K562 (cell line): ENCODE data around the gene KIAA0513.

Source experiments
- ARID2 ChIP-seq: fragments of 450-650 bp; IDR thresholded peaks from 2 replicates; pipeline ENCODE4 v1.6.1; 2017; ENCODE audit warnings: antibody characterized with exemption, mild to moderate bottlenecking
- ARNT ChIP-seq, 2 experiments: fragments of 450-650 bp; IDR thresholded peaks; 2 replicates each; pipeline ENCODE4 v1.6.1; 2016; ENCODE audit warnings: mild to moderate bottlenecking in 1 of 2
- ELF1 ChIP-seq: fragments of 200-800 bp; sonication (Bioruptor generic); IDR thresholded peaks from 2 replicates; pipeline ENCODE4 v1.6.1; 2016; ENCODE audit warnings: missing genetic modification characterization, missing compliant biosample characterization
- HDAC2 ChIP-seq: fragments of 450-650 bp; IDR thresholded peaks from 2 replicates; pipeline ENCODE4 v1.6.1; 2016; ENCODE audit warnings: mild to moderate bottlenecking
- NFATC3 ChIP-seq: fragments of 450-650 bp; IDR thresholded peaks from 2 replicates; pipeline ENCODE4 v1.6.1; 2017; ENCODE audit warnings: mild to moderate bottlenecking
- NFIC ChIP-seq: fragments of 450-650 bp; IDR thresholded peaks from 2 replicates; pipeline ENCODE4 v1.6.1; 2017; ENCODE audit warnings: mild to moderate bottlenecking, inconsistent platforms
- RFX5 ChIP-seq: IDR thresholded peaks from 2 replicates; pipeline ENCODE4 v1.6.1; 2011; ENCODE audit warnings: low read depth, mild to moderate bottlenecking, improper control_type of control experiment, low read length
- TAF15 ChIP-seq: fragments of 200-400 bp; formaldehyde crosslinking; IDR thresholded peaks from 2 replicates; pipeline ENCODE4 v1.6.1; 2017; ENCODE audit warnings: mild to moderate bottlenecking, low read depth, low read length, moderate library complexity
- TAL1 ChIP-seq: fragments of 450-650 bp; IDR thresholded peaks from 2 replicates; pipeline ENCODE4 v1.6.1; 2016; ENCODE audit warnings: mild to moderate bottlenecking
- ZFP36 ChIP-seq: fragments of 150-350 bp; IDR thresholded peaks from 2 replicates; pipeline ENCODE4 v1.6.1; 2018; ENCODE audit warnings: low read length, low read depth; ENCODE audit not compliant: partially characterized antibody
- TF ChIP-seq, protein P1 (sequence below): fragments of 200-600 bp; sonication (generic); IDR thresholded peaks from one replicate; pipeline ENCODE4 v1.6.1; 2012; ENCODE audit warnings: mild to moderate bottlenecking, low read depth, low read length, inconsistent platforms
- TF ChIP-seq, protein P2 (sequence below): fragments of 250-450 bp; sonication (Bioruptor Pico); IDR thresholded peaks from 2 replicates; pipeline ENCODE4 v1.5.0; 2021; ENCODE audit warnings: mild to moderate bottlenecking, borderline replicate concordance

DNA sequence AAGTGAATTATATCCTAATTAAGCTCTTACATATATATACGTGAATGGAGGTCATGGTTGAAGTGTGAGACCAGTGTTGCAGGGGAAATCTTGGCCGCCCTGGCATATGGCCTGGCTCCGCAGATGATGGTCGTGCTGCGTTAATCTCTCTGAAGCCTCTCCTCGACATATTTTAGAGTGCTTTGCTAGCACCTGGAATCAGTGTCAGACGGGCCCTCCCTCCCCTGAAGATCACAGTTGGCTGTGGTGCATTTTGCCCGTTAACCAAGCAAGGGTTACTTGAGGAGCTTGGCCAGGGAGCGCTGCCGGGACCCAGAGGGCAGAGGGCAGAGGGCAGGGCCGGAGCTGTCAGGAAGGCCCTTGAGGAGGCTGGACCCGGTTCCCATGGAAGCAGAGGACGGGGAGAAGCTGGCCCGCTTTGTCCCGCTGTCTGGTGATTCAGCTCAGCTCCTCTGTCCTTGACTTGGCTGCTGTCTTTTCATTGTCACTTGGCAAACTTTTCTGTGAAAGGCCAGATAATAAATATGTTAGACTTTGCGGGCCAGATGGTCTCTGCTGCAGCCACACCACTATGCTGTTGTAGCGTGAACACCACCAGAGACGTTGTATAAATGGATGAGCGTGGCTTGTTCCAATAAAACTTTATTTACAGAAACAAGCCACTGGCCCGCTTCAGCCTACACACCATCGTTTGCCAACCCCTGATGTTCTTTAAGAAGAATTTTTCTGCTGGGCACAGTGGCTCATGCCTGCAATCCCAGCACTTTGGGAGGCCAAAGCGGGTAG is 52.4 kb downstream of the KIAA0513 start:
- TF ChIP-seq ARNT (IDR thresholded peaks at IDR 0.05) = no peak
- no peak for TF ChIP-seq TAL1
- no peak for TF ChIP-seq ELF1 (tag)
- TF ChIP-seq, protein P1, sequence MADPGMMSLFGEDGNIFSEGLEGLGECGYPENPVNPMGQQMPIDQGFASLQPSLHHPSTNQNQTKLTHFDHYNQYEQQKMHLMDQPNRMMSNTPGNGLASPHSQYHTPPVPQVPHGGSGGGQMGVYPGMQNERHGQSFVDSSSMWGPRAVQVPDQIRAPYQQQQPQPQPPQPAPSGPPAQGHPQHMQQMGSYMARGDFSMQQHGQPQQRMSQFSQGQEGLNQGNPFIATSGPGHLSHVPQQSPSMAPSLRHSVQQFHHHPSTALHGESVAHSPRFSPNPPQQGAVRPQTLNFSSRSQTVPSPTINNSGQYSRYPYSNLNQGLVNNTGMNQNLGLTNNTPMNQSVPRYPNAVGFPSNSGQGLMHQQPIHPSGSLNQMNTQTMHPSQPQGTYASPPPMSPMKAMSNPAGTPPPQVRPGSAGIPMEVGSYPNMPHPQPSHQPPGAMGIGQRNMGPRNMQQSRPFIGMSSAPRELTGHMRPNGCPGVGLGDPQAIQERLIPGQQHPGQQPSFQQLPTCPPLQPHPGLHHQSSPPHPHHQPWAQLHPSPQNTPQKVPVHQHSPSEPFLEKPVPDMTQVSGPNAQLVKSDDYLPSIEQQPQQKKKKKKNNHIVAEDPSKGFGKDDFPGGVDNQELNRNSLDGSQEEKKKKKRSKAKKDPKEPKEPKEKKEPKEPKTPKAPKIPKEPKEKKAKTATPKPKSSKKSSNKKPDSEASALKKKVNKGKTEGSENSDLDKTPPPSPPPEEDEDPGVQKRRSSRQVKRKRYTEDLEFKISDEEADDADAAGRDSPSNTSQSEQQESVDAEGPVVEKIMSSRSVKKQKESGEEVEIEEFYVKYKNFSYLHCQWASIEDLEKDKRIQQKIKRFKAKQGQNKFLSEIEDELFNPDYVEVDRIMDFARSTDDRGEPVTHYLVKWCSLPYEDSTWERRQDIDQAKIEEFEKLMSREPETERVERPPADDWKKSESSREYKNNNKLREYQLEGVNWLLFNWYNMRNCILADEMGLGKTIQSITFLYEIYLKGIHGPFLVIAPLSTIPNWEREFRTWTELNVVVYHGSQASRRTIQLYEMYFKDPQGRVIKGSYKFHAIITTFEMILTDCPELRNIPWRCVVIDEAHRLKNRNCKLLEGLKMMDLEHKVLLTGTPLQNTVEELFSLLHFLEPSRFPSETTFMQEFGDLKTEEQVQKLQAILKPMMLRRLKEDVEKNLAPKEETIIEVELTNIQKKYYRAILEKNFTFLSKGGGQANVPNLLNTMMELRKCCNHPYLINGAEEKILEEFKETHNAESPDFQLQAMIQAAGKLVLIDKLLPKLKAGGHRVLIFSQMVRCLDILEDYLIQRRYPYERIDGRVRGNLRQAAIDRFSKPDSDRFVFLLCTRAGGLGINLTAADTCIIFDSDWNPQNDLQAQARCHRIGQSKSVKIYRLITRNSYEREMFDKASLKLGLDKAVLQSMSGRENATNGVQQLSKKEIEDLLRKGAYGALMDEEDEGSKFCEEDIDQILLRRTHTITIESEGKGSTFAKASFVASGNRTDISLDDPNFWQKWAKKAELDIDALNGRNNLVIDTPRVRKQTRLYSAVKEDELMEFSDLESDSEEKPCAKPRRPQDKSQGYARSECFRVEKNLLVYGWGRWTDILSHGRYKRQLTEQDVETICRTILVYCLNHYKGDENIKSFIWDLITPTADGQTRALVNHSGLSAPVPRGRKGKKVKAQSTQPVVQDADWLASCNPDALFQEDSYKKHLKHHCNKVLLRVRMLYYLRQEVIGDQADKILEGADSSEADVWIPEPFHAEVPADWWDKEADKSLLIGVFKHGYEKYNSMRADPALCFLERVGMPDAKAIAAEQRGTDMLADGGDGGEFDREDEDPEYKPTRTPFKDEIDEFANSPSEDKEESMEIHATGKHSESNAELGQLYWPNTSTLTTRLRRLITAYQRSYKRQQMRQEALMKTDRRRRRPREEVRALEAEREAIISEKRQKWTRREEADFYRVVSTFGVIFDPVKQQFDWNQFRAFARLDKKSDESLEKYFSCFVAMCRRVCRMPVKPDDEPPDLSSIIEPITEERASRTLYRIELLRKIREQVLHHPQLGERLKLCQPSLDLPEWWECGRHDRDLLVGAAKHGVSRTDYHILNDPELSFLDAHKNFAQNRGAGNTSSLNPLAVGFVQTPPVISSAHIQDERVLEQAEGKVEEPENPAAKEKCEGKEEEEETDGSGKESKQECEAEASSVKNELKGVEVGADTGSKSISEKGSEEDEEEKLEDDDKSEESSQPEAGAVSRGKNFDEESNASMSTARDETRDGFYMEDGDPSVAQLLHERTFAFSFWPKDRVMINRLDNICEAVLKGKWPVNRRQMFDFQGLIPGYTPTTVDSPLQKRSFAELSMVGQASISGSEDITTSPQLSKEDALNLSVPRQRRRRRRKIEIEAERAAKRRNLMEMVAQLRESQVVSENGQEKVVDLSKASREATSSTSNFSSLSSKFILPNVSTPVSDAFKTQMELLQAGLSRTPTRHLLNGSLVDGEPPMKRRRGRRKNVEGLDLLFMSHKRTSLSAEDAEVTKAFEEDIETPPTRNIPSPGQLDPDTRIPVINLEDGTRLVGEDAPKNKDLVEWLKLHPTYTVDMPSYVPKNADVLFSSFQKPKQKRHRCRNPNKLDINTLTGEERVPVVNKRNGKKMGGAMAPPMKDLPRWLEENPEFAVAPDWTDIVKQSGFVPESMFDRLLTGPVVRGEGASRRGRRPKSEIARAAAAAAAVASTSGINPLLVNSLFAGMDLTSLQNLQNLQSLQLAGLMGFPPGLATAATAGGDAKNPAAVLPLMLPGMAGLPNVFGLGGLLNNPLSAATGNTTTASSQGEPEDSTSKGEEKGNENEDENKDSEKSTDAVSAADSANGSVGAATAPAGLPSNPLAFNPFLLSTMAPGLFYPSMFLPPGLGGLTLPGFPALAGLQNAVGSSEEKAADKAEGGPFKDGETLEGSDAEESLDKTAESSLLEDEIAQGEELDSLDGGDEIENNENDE = no peak
- TF ChIP-seq, protein P2, sequence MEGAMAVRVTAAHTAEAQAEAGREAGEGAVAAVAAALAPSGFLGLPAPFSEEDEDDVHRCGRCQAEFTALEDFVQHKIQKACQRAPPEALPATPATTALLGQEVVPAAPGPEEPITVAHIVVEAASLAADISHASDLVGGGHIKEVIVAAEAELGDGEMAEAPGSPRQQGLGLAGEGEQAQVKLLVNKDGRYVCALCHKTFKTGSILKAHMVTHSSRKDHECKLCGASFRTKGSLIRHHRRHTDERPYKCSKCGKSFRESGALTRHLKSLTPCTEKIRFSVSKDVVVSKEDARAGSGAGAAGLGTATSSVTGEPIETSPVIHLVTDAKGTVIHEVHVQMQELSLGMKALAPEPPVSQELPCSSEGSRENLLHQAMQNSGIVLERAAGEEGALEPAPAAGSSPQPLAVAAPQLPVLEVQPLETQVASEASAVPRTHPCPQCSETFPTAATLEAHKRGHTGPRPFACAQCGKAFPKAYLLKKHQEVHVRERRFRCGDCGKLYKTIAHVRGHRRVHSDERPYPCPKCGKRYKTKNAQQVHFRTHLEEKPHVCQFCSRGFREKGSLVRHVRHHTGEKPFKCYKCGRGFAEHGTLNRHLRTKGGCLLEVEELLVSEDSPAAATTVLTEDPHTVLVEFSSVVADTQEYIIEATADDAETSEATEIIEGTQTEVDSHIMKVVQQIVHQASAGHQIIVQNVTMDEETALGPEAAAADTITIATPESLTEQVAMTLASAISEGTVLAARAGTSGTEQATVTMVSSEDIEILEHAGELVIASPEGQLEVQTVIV = no peak
- no peak for TF ChIP-seq NFIC
- TF ChIP-seq RFX5 = no peak
- TF ChIP-seq ARID2 = no peak
- TF ChIP-seq HDAC2 = no peak
- no peak for TF ChIP-seq NFATC3
- no peak for TF ChIP-seq ZFP36
- no peak for TF ChIP-seq TAF15
